ENCODE data around the gene PLPP6. TPM values are rescaled to one million over a fixed set of nuclear protein-coding genes. Genes with fewer than 3 reads are reported as not detected.

Gene PLPP6
- total and polyA plus RNA-seq, 12 donors = 2.2 to 17.1 (median 11.1) TPM

- no peak overlapping the region for H3K27ac ChIP-seq
- 41 to 83% (median 75%) methylated on average over 2 of the region's 2 CpGs for WGBS, 4 donors
Observed at GRCh38 chr9:4689021-4689420, 26.9 kb downstream of the PLPP6 start.

GRCh38 chr9:4689687-4690104, 27.6 kb downstream of the PLPP6 start:
- Histone ChIP-seq H3K9me3 (replicated peaks in 1 of 3) (no peaks in the 10 kb centered on the region), H3K27me3 (no peaks in the 10 kb centered on the region), H3K4me1 (replicated peaks in 1 of 2) (peaks cover 14 to 31% of the 10 kb centered on the region in 2 donors), H3K36me3 (replicated peaks in 1 of 2) (peaks cover 0 to 18% of the 10 kb centered on the region in 2 donors), H3K4me3 (no peak overlapping the region), H3K27ac (peak overlapping the region in 1 of 5 donors; percentile 22)
- intact Hi-C loops (cut with DNase I) = no loop called here
- DNase-seq = no peak
- 73 to 85% (median 75%) methylated on average over 1 of the region's 1 CpG for WGBS, 4 donors
- TF ChIP-seq POLR2A (IDR thresholded peaks at IDR 0.05) = no peak
- TF ChIP-seq, protein P1, sequence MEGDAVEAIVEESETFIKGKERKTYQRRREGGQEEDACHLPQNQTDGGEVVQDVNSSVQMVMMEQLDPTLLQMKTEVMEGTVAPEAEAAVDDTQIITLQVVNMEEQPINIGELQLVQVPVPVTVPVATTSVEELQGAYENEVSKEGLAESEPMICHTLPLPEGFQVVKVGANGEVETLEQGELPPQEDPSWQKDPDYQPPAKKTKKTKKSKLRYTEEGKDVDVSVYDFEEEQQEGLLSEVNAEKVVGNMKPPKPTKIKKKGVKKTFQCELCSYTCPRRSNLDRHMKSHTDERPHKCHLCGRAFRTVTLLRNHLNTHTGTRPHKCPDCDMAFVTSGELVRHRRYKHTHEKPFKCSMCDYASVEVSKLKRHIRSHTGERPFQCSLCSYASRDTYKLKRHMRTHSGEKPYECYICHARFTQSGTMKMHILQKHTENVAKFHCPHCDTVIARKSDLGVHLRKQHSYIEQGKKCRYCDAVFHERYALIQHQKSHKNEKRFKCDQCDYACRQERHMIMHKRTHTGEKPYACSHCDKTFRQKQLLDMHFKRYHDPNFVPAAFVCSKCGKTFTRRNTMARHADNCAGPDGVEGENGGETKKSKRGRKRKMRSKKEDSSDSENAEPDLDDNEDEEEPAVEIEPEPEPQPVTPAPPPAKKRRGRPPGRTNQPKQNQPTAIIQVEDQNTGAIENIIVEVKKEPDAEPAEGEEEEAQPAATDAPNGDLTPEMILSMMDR (IDR thresholded peaks at IDR 0.05) = no peak

More at GRCh38 chr9:4689021-4689420, 26.9 kb downstream of the PLPP6 start:
- Histone ChIP-seq H3K36me3 (replicated peaks in 1 of 2) (peaks cover 0 to 18% of the 10 kb centered on the region in 2 donors), H3K4me3 (no peak overlapping the region), H3K4me1 (replicated peaks in 1 of 2) (peaks cover 14 to 34% of the 10 kb centered on the region in 2 donors), H3K27me3 (no peaks in the 10 kb centered on the region), H3K9me3 (replicated peaks in 1 of 3) (no peaks in the 10 kb centered on the region)
- no peak for TF ChIP-seq POLR2A (IDR thresholded peaks at IDR 0.05)
- TF ChIP-seq, protein P1 (IDR thresholded peaks at IDR 0.05) = no peak
- DNase-seq = no peak
- intact Hi-C loops (cut with DNase I) = no loop called here

DNA sequence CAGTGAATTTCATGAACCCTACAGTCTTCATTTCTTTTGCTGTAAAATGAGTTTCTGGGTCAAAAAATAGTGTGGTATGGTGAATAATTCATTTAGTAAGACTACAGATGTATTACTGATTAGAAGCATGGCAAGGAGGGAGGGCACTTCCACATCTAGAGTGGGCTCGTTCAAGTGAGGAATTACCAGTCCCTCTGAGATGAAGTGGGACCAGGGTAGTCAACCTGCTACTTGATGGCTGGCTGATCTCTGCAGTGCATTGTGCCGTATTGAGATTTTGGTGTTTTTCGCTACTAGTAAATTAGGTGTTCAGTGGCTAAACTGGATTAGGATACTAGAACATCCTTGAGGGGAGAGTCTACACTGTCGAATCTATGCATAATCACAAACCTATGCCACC, 28.1 kb downstream of the PLPP6 start:
- peaks cover 14 to 31% of the 10 kb centered on the region in 2 donors for H3K4me1 ChIP-seq (replicated peaks in 1 of 2)
- H3K27me3 ChIP-seq = no peaks in the 10 kb centered on the region
- intact Hi-C loops (cut with DNase I) = no loop called here
- TF ChIP-seq POLR2A (IDR thresholded peaks at IDR 0.05) = no peak
- TF ChIP-seq, protein P1 (IDR thresholded peaks at IDR 0.05) = no peak
- H3K36me3 ChIP-seq (replicated peaks in 1 of 2) = peaks cover 0 to 18% of the 10 kb centered on the region in 2 donors
- H3K9me3 ChIP-seq (replicated peaks in 1 of 3) = no peaks in the 10 kb centered on the region
- no peak for DNase-seq
- 81 to 100% (median 94%) methylated on average over 4 of the region's 4 CpGs for WGBS, 4 donors
- H3K27ac ChIP-seq = peak overlapping the region in 1 of 5 donors; percentile 22
- no peak overlapping the region for H3K4me3 ChIP-seq

GRCh38 chr9:4691795-4692194, 29.7 kb downstream of the PLPP6 start:
- peaks cover 9 to 19% of the 10 kb centered on the region in 2 donors for H3K4me1 ChIP-seq (replicated peaks in 1 of 2)
- no peak for DNase-seq
- TF ChIP-seq POLR2A (IDR thresholded peaks at IDR 0.05) = no peak
- no peak overlapping the region for H3K4me3 ChIP-seq
- intact Hi-C loops (cut with DNase I) = no loop called here
- WGBS, 4 donors = 73 to 87% (median 76%) methylated on average over 3 of the region's 3 CpGs
- H3K9me3 ChIP-seq (replicated peaks in 1 of 3) = no peaks in the 10 kb centered on the region
- H3K36me3 ChIP-seq (replicated peaks in 1 of 2) = peaks cover 0 to 11% of the 10 kb centered on the region in 2 donors
- peak overlapping the region in 1 of 5 donors; percentile 6 for H3K27ac ChIP-seq
- H3K27me3 ChIP-seq = no peaks in the 10 kb centered on the region

DNA sequence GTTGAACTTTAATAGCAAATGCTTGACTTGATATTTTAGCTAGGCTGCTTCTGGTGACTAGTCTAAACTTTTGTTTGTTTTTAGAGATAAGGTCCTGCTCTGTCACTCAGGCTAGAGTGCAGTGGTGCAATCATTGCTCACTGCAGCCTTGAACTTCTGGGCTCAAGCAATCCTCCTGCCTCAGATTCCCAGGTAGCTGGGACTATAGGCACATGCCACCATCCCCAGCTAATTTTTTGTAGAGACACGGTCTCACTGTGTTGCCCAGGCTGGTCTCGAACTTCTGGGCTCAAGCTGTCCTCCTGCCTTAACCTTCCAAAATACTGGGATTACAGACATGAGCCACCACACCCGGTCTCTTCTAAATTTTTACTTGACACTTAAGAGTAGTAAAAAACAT, 38.0 kb downstream of the PLPP6 start:
- Histone ChIP-seq H3K27me3 (no peaks in the 10 kb centered on the region), H3K9me3 (replicated peaks in 1 of 3) (no peaks in the 10 kb centered on the region), H3K27ac (peak overlapping the region in 1 of 5 donors; percentile 1), H3K4me3 (no peak overlapping the region), H3K4me1 (replicated peaks in 1 of 2) (peaks cover 0 to 5% of the 10 kb centered on the region in 2 donors), H3K36me3 (replicated peaks in 1 of 2) (peaks cover 0 to 37% of the 10 kb centered on the region in 2 donors)
- 64 to 84% (median 78%) methylated on average over 3 of the region's 3 CpGs for WGBS, 4 donors
- no peak for TF ChIP-seq POLR2A (IDR thresholded peaks at IDR 0.05)
- TF ChIP-seq, protein P1 (IDR thresholded peaks at IDR 0.05) = no peak
- intact Hi-C loops (cut with DNase I) = no loop called here
- peak in 6 of 7 donors; percentile 41 to 65 (median 58) for DNase-seq
